Stimulated activated CD8-positive, alpha-beta memory T cell treated with anti-CD3 and anti-CD28 coated beads, Interleukin-7, amount 100 ng/mL, for 1 hour (primary cell): ENCODE data around the gene TMEM190.
A peak's percentile ranks its signal among the peaks of the same experiment; 100 is the strongest.
"Not testable (repeated sequence)": the region's sequence is repeated elsewhere in the genome, so short reads cannot be mapped to it uniquely, and the experiment has no call there.

ENCODE experiments used
- DNase-seq, 2 donors: peaks; one replicate each; pipeline ENCODE4 v3.0.0-alpha.2; 2020; ENCODE audit warnings: low read depth in 2 of 2

TMEM190 gene

GRCh38 chr19:55376241-55376933 is at the start of gene TMEM190:
TMEM190 (plus strand) TSS chr19:55376826; CDS start chr19:55376854, 28 bp downstream.
- no peak for DNase-seq

- not testable (repeated sequence) for DNase-seq
Observed at GRCh38 chr19:55328774-55329318, 47.8 kb upstream of the TMEM190 start.

- DNase-seq: not testable (repeated sequence)
Observed at GRCh38 chr19:55329791-55330190, 46.8 kb upstream of the TMEM190 start.

- no peak for DNase-seq
Observed at GRCh38 chr19:55333870-55334269, 42.8 kb upstream of the TMEM190 start.

GRCh38 chr19:55336101-55336500 is 40.5 kb upstream of the TMEM190 start:
- DNase-seq: no peak

- peak; percentile 100 for DNase-seq
Observed at GRCh38 chr19:55339105-55339888, 37.3 kb upstream of the TMEM190 start, which contains the start of gene KMT5C. KMT5C (plus strand) TSS chr19:55339876; CDS start chr19:55341937, 2,061 bp downstream.

- DNase-seq: no peak
Observed at GRCh38 chr19:55339889-55340783, 36.5 kb upstream of the TMEM190 start.

GRCh38 chr19:55340784-55341147 is 35.9 kb upstream of the TMEM190 start:
- DNase-seq: no peak

- peak; percentile 17 to 21 for DNase-seq
Observed at GRCh38 chr19:55341171-55341588, 35.4 kb upstream of the TMEM190 start.

- DNase-seq: no peak
Observed at GRCh38 chr19:55341595-55342531, 34.8 kb upstream of the TMEM190 start.

- no peak for DNase-seq
Observed at GRCh38 chr19:55344444-55344843, 32.2 kb upstream of the TMEM190 start.

GRCh38 chr19:55345101-55345817 is 31.4 kb upstream of the TMEM190 start:
- no peak for DNase-seq

GRCh38 chr19:55345818-55346724 is 30.6 kb upstream of the TMEM190 start:
- DNase-seq: no peak

GRCh38 chr19:55346725-55347441 is 29.7 kb upstream of the TMEM190 start:
- no peak for DNase-seq

- DNase-seq: no peak
Observed at GRCh38 chr19:55347442-55348009, 29.1 kb upstream of the TMEM190 start.

GRCh38 chr19:55348317-55349034 is 28.1 kb upstream of the TMEM190 start:
- no peak for DNase-seq
